Endometrial microvascular endothelial cells (primary cell): ENCODE measurements around the gene TPD52L2. TPM values are rescaled to one million over a fixed set of nuclear protein-coding genes. Genes with fewer than 3 reads are reported as not detected.

ENCODE experiments used
- in situ Hi-C: cut with HindIII; loops from 2 replicates; pipeline ENCODE4 v1.10.0; 2017; ENCODE audit warnings: low sequenced_read_pairs, low pct_unique_long_range_greater_than_20kb; ENCODE audit errors: inconsistent ontology term
- total RNA-seq: library from RNA; depleted of rRNA; stranded (reverse); fragments of >200 nt; gene quantifications from one replicate; pipeline ENCODE4 v1.2.3, GENCODE V29; 2015; ENCODE audit errors: inconsistent ontology term

Gene TPD52L2
- total RNA-seq, 1 donor from 2014 or later, result 174 TPM

DNA sequence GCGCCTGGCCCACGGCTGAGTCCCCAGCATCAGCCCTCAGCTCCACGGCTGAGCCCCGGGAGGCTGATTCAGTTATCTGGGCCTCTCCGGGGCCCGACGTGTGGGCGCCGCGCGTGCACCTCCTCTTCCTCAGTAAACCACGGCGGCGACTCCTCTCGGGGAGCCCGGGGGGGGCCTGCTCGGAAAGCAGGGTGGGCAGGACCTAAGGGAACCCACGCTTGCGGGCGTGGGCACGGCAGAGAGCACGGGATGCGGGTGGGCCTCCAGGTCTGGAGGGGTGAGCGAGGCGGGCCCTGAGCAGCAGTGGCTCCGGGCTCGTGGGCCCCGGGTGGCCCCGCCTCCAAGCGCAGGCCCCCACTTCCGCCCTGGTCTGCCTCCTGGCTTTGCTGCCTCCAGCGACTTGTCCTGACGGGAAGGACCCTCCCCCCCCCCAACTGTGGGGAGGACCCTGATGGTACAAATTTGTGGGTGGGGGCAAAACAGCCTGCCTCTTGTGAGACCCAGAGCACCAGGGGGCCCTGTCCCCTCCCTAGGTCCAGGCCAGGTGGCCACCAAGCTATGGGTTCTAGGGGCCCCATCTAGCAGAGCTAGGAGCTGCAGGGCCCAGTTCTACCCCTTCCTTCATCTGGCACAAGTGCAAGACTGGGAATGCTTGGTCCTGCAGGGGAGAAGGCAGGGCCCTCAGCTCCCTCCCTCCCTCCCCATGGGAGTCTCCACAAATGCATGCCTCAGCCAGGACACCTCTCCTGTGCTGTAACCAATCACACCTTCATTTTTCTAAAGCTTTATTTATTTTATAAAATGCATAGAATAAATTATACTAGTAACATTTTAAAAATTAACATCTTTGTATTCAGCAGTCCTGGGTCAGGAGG lies 74.2 kb downstream of the TPD52L2 start:
- in situ Hi-C loops, result no loop called here

DNA sequence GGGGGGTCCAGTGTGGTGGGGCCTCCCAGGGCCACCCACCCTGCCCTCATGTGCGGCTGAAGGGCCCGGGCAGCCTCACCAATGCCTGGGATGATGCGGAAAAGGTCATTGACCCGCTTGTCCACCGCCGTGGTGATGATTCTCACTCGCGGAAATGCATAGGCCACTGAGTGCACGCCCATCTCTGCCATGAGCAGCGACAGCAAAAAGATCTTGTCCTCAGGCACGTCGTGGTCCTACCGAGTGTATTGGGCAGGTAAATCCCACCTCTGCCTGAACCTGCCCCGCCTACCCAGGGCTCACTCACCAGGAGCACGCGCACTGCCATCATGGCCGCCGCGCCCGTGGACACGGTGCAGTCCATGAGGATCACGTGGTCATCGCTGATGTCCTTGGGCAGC lies 75.0 kb downstream of the TPD52L2 start:
- in situ Hi-C loops, result no loop called here

DNA sequence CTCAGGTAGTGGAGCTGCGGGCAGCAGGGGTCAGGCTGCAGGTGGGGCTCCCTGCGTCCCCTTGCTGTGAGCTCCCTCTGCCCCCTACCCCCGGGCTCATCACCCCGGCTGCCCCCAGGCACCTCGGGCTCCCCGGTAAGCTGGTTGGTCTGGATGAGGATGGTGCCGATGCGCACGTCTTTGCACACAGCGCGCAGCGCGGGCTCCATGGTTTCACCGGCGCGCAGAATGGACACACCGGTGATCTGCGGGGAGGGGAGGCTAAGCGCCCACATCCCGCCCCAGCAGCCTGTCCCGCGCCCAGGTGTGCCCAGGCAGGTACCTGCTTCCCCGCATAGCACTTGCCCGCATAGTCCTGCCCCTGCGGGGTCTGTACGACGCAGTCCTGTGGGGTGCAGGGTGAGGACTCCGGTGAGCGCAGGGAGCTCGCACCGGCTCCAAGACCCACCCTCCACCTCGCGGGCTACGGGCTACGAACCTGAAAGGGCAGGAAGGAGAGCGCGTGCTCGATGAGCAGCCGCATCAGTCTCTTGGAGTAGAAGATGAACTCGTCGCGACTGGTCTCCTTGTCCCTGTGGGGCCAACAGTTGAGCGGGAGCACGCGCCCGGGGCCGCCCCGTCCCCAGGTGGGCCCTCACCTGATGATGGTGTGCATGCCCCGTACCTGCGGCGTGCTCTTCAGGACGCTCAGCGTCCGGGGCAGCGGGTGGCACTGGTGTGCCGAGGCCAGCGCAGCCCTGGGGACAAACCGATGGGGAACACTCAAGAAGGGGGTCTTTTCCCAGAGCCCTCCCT lies 75.6 kb downstream of the TPD52L2 start:
- in situ Hi-C loops, result no loop called here

Other genes with a start within 250 kb of the TPD52L2 start
- gene GMEB2, start 238.2 kb upstream of the TPD52L2 start, total RNA-seq, result 11.9 TPM
- 0.65 TPM for gene STMN3, start 211.8 kb upstream of the TPD52L2 start, total RNA-seq
- gene RTEL1, start 207.0 kb upstream of the TPD52L2 start, total RNA-seq, result 15.1 TPM
- 175 TPM for gene TNFRSF6B, start 168.6 kb upstream of the TPD52L2 start, total RNA-seq
- 55.7 TPM for gene ARFRP1, start 157.3 kb upstream of the TPD52L2 start, total RNA-seq
- gene ZGPAT, start 157.2 kb upstream of the TPD52L2 start, total RNA-seq, result 39.2 TPM
- 9.3 TPM for gene LIME1, start 128.6 kb upstream of the TPD52L2 start, total RNA-seq
- gene SLC2A4RG, start 125.5 kb upstream of the TPD52L2 start, total RNA-seq, result 17.3 TPM
- gene ZBTB46, start 34.0 kb upstream of the TPD52L2 start, total RNA-seq, result not detected
- gene ABHD16B, start 3.8 kb upstream of the TPD52L2 start, total RNA-seq, result not detected
- gene DNAJC5, start 29.9 kb downstream of the TPD52L2 start, total RNA-seq, result 76.7 TPM
- 19.3 TPM for gene UCKL1, start 91.1 kb downstream of the TPD52L2 start, total RNA-seq
- gene ZNF512B, start 104.7 kb downstream of the TPD52L2 start, total RNA-seq, result 18.3 TPM
- gene SAMD10, start 114.4 kb downstream of the TPD52L2 start, total RNA-seq, result 0.09 TPM
- 46.9 TPM for gene PRPF6, start 115.9 kb downstream of the TPD52L2 start, total RNA-seq
- 0.93 TPM for gene C20orf204, start 170.9 kb downstream of the TPD52L2 start, total RNA-seq
- gene SOX18, start 184.4 kb downstream of the TPD52L2 start, total RNA-seq, result 0.37 TPM
- gene TCEA2, start 197.9 kb downstream of the TPD52L2 start, total RNA-seq, result 7.2 TPM
- gene RGS19, start 214.2 kb downstream of the TPD52L2 start, total RNA-seq, result 10.8 TPM
- not detected for gene OPRL1, start 214.8 kb downstream of the TPD52L2 start, total RNA-seq
- not detected for gene LKAAEAR1, start 219.1 kb downstream of the TPD52L2 start, total RNA-seq
- not detected for gene NPBWR2, start 242.3 kb downstream of the TPD52L2 start, total RNA-seq